ENCODE data around the gene CAPN5. TPM values are rescaled to one million over a fixed set of nuclear protein-coding genes. Genes with fewer than 3 reads are reported as not detected.
A peak's percentile ranks its signal among the peaks of the same experiment; 100 is the strongest.
"Not testable (repeated sequence)": the region's sequence is repeated elsewhere in the genome, so short reads cannot be mapped to it uniquely, and the experiment has no call there.

The CAPN5 gene
- total RNA-seq, 1 donor from 2014 or later = 17.2 TPM

GRCh38 chr11:77044356-77044755 lies 22.4 kb upstream of the CAPN5 start:
- DNase-seq = no peak

- DNase-seq = no peak
Observed at GRCh38 chr11:77044886-77045285, 21.9 kb upstream of the CAPN5 start.

DNA sequence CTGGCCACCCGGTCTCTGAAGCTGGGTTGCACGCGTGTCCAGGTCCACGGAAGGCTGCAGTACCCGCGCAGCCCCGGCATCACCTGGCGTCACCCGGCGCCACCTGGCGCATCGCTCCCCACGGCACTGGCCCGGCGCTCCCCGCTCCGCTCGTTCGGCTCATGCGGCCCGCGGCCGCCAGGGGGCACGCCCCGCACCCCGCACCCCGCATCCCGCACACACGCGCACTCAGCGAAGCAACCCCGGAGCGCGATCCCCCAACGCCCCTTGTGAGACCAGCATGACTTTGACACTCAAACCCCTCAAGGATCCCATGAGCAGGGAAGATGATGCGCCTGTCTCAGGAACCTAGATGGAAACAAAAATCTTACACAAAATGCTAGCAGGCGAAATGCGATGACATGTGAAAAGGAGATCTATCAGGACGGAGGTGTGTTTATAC lies 20.7 kb upstream of the CAPN5 start:
- no peak for DNase-seq

- DNase-seq = peak; percentile 37
Observed at GRCh38 chr11:77047007-77047927, 19.5 kb upstream of the CAPN5 start.

DNA sequence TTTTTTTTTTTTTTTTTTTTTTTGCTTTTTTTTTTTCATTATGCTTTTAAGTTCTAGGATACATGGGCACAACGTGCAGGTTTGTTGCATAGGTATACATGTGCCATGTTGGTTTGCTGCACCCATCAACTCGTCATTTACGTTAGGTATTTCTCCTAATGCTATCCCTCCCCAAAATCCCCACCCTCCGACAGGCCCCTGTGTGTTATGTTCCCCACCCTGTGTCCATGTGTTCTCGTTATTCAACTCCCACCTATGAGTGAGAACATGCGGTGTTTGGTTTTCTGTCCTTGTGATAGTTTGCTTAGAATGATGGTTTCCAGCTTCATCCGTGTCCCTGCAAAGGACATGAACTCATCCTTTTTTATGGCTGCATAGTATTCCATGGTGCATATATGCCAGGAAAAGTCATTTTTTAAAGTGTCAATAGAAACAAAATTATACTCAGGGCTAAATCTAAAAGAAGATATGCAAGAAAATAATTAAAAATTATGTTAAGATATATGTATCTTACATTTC lies 18.8 kb upstream of the CAPN5 start:
- not testable (repeated sequence) for DNase-seq

- no peak for DNase-seq
Observed at GRCh38 chr11:77049026-77049425, 17.7 kb upstream of the CAPN5 start.

GRCh38 chr11:77051511-77051910 lies 15.3 kb upstream of the CAPN5 start:
- no peak for DNase-seq

- no peak for DNase-seq
Observed at GRCh38 chr11:77052518-77052917, 14.3 kb upstream of the CAPN5 start.

GRCh38 chr11:77053217-77054015 lies 13.4 kb upstream of the CAPN5 start:
- no peak for DNase-seq

- no peak for DNase-seq
Observed at GRCh38 chr11:77054084-77054483, 12.7 kb upstream of the CAPN5 start.

- no peak for DNase-seq
Observed at GRCh38 chr11:77055101-77055561, 11.6 kb upstream of the CAPN5 start.

- no peak for DNase-seq
Observed at GRCh38 chr11:77055913-77056312, 10.9 kb upstream of the CAPN5 start.

DNA sequence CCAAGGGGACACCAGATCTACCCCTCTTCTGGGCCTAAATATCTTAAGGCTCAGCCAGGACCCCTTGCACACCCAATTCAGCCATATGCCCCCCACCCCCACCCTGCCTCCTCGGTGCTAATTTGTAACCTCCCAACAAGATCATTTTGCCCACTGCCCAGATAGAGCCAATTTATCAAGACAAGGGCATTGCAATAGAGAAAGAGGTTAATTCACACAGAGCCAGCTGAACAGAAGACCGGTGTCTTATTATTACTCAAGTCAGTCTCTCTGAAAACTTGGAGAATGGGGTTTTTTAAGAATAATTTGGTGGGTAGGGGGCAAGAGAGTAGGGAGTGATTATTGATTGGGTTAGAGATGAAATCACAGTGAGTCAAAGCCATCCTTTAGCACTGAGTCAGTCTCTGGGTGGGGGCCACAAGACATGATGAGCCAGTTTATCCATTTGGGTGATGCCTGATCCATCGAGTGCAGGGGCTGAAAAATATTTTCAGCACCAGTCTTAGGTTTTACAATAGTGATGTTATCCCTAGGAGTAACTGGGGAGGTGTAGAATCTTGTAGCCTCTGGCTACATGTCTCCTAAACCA lies 9.9 kb upstream of the CAPN5 start:
- no peak for DNase-seq

DNA sequence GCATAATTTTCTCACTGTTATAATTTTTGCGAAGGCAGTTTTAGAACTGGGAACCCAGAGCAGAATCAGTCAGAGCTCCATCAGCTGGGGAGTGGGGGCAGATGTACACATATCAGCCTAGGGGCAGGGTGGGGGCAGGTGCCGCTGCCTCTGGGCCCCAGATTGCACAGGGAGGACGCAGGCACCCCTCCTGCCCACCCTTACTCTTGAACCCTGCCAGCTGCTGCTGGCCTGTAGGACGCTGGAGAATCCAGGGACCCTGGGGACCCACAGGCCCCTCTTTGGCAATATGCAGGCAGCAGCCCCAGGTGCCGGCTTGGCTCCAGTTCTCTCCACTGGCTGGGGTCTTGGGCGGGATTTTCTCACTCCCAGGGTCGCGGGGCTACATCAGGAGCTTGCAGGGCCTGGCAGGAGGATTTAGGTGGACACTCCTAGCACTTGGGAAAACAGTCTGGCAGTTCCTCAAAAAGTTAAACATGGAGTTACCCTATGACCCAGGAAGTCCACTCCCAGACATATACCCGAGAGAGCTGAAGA lies 8.8 kb upstream of the CAPN5 start:
- no peak for DNase-seq

DNA sequence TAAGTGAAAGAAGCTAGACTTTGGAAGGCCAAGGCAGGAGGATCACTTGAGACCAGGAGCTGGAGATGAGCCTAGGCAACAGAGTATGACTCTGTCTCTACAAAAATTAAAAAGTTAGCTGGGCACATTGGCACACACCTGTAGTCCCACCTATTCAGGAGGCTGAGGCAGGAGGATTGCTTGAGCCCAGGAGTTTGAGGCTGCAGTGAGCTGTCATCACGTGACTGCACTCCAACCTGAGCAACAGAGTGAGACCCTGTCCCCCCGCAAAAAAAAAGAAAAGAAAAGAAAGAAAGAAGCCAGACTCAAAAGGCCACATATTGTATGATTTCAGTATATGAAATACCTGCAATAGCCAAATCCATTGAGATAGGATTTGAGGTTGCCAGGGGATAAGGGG lies 7.9 kb upstream of the CAPN5 start:
- DNase-seq = no peak

DNA sequence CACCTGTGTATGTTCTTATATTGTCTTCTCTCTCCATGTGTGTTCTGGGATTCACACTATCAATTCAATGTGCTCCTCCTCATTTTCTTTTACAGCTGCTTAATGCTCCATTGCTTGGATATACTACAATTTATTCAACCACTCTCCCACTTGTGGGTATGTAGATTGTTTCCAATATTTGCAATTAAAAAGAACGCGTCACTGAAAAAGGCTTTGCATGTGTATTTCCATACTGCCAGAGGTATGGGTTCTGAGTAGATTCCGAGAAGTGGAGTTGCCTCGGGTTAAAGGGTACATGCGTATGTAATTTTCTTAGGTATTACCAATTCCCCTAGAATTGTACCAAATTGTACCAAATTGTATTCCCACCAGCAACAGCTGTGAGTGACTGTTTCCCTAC lies 7.0 kb upstream of the CAPN5 start:
- no peak for DNase-seq

- DNase-seq = no peak
Observed at GRCh38 chr11:77060234-77060633, 6.5 kb upstream of the CAPN5 start.

DNA sequence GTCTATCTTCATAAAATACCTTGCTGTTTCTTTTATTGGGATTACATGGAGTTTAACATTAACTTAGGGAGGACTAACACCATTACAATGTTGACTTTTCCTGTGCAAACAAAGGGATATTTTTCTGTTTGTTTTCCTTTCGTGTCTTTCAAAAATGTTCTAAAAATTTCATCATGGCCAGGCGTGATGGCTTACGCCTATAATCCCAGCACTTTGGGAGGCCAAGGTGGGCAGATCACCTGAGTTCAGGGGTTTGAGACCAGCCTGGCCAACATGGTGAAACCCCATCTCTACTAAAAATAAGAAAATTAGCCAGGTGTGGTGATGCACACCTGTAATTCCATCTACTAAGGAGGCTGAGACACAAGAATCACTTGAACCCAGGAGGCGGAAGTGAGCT lies 5.5 kb upstream of the CAPN5 start:
- DNase-seq = not testable (repeated sequence)

- no peak for DNase-seq
Observed at GRCh38 chr11:77062924-77063323, 3.8 kb upstream of the CAPN5 start.

- no peak for DNase-seq
Observed at GRCh38 chr11:77063407-77063806, 3.4 kb upstream of the CAPN5 start.

GRCh38 chr11:77063861-77064260 lies 2.9 kb upstream of the CAPN5 start:
- DNase-seq = no peak

- DNase-seq = no peak
Observed at GRCh38 chr11:77064648-77065217, 2.0 kb upstream of the CAPN5 start.
